ENCODE data around the gene XIRP2. TPM values are rescaled to one million over a fixed set of nuclear protein-coding genes. Genes with fewer than 3 reads are reported as not detected.

The XIRP2 gene
- total RNA-seq, 2 experiments from 2014 or later, result not detected

DNA sequence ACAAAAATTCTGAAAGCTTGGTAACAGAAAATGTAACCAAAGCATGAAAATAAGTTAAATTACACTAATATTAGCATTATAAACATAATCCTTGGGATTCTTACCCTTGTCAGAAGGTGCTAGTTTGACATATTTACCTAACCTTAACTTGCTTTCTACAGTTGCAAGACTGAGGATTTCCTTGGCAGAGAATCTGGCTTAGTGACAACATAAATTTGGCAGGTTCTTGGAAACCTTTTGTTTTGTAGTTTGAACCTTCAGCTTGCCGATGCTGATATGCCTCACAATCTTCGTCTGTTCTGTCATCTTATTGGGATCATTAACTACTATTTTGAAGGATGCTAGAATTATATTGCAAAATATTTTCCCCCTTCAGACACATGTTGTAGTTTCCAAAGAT is 3.4 kb downstream of the XIRP2 start:
- Mint-ChIP-seq H3K4me3 (no peak overlapping the region), H3K27ac (no peak overlapping the region), H3K36me3 (ENCODE audit: low read depth) (no peaks in the 10 kb centered on the region), H3K9me3 (no peaks in the 10 kb centered on the region), H3K4me1 (ENCODE audit: low read depth) (no peaks in the 10 kb centered on the region), H3K27me3 (no peaks in the 10 kb centered on the region)
- no peak for DNase-seq
- ATAC-seq, result no peak
- intact Hi-C loops (cut with micrococcal nuclease), result no loop called here
- CTCF ChIA-PET, result no interaction called here
- TF ChIP-seq, protein P1, sequence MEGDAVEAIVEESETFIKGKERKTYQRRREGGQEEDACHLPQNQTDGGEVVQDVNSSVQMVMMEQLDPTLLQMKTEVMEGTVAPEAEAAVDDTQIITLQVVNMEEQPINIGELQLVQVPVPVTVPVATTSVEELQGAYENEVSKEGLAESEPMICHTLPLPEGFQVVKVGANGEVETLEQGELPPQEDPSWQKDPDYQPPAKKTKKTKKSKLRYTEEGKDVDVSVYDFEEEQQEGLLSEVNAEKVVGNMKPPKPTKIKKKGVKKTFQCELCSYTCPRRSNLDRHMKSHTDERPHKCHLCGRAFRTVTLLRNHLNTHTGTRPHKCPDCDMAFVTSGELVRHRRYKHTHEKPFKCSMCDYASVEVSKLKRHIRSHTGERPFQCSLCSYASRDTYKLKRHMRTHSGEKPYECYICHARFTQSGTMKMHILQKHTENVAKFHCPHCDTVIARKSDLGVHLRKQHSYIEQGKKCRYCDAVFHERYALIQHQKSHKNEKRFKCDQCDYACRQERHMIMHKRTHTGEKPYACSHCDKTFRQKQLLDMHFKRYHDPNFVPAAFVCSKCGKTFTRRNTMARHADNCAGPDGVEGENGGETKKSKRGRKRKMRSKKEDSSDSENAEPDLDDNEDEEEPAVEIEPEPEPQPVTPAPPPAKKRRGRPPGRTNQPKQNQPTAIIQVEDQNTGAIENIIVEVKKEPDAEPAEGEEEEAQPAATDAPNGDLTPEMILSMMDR (IDR thresholded peaks at IDR 0.05), result no peak
- POLR2A ChIA-PET, result no interaction called here

DNA sequence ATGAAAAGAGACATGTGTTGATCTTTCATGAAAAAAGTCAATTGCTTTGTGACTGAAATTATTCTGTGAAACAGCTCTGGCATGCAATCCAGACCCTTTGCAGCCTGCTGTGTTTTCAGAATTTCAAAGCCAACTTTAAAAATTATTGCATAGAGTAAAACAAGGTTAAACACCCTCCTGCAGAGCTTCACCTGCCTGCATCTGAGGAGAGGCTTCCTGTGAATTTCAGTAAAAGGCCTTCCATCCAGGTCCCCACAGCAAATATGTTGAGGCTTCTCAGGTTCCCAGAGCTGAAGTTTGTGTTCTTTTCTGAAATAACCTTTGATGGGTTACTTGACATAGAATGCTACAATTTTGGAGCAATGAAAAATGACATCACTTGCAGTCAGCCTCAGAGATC is 4.1 kb downstream of the XIRP2 start:
- H3K27ac Mint-ChIP-seq, result no peak overlapping the region
- TF ChIP-seq, protein P1 (IDR thresholded peaks at IDR 0.05), result no peak
- no peak for ATAC-seq
- CTCF ChIA-PET, result no interaction called here
- H3K4me1 Mint-ChIP-seq (ENCODE audit: low read depth), result no peaks in the 10 kb centered on the region
- POLR2A ChIA-PET, result no interaction called here
- no peak for DNase-seq
- H3K9me3 Mint-ChIP-seq, result no peaks in the 10 kb centered on the region
- H3K36me3 Mint-ChIP-seq (ENCODE audit: low read depth), result no peaks in the 10 kb centered on the region
- H3K4me3 Mint-ChIP-seq, result no peak overlapping the region
- H3K27me3 Mint-ChIP-seq, result no peaks in the 10 kb centered on the region
- intact Hi-C loops (cut with micrococcal nuclease), result no loop called here

DNA sequence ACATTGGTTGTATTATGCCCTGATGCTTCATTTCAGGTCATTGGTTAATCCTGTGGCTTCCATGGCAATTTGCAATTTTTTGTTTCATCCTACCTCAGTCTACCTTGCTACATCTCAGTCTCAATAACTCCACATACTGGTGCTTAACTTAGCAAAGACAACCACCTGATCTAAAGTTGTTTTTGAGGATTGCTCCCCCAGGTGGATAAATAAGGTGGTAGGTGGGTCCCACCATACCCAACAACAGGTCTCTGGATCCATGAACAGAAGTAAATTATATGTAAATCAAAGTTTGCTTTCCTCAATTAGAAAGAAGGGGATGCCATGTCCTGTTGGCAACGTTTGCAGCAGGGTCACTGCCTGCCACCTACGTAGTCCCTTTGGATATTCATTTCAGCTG is 7.0 kb downstream of the XIRP2 start:
- H3K4me1 Mint-ChIP-seq (ENCODE audit: low read depth), result no peaks in the 10 kb centered on the region
- H3K27me3 Mint-ChIP-seq, result no peaks in the 10 kb centered on the region
- DNase-seq (no peak), ATAC-seq (no peak)
- TF ChIP-seq, protein P1 (IDR thresholded peaks at IDR 0.05), result no peak
- ChIA-PET CTCF (no interaction called here), POLR2A (no interaction called here)
- no peaks in the 10 kb centered on the region for H3K9me3 Mint-ChIP-seq
- H3K4me3 Mint-ChIP-seq, result no peak overlapping the region
- intact Hi-C loops (cut with micrococcal nuclease), result no loop called here
- no peaks in the 10 kb centered on the region for H3K36me3 Mint-ChIP-seq (ENCODE audit: low read depth)
- no peak overlapping the region for H3K27ac Mint-ChIP-seq

DNA sequence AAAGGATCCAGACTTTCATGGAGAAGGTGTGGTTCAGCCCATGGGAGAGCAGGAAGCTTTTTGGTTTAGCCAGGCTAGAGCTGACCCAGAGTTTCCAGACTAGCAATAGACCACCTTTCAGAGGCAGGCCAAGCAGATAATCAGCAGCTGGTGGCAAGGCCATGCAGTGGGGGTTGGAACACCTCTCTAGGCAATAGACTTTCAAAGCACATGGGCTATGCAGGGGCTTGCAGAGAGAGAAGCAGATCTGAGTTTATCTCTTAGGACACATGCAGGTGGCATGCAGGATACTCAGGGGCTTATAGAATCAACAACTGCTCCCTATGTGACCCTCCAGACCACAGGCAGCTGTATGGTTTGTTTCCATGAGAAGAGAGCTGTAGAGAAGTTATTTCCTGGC is 9.4 kb downstream of the XIRP2 start:
- intact Hi-C loops (cut with micrococcal nuclease), result no loop called here
- no peaks in the 10 kb centered on the region for H3K4me1 Mint-ChIP-seq (ENCODE audit: low read depth)
- no peaks in the 10 kb centered on the region for H3K27me3 Mint-ChIP-seq
- TF ChIP-seq, protein P1 (IDR thresholded peaks at IDR 0.05), result no peak
- no peak overlapping the region for H3K27ac Mint-ChIP-seq
- ATAC-seq (no peak), DNase-seq (no peak)
- H3K9me3 Mint-ChIP-seq, result no peaks in the 10 kb centered on the region
- CTCF ChIA-PET, result no interaction called here
- no peaks in the 10 kb centered on the region for H3K36me3 Mint-ChIP-seq (ENCODE audit: low read depth)
- POLR2A ChIA-PET, result no interaction called here
- no peak overlapping the region for H3K4me3 Mint-ChIP-seq

DNA sequence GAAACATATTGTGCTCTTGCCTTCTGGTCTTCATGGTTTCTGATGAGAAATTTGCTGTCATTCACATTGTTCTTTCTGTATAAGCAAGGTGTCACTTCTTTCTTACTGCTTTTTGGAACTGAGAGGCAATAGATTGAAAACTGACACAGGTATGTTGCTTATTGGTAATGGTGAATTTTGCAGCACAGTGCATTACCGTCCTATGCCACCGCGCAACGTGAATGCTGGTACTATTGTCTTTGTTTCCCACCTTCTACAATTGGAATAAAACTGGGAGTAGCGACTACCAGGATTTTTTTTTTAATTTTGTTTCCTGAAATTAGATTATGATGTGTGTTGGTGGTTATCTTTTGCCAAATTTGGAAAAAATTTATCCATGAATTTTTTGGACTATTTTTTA is 11.4 kb downstream of the XIRP2 start:
- ATAC-seq (no peak), DNase-seq (no peak)
- Mint-ChIP-seq H3K27me3 (no peaks in the 10 kb centered on the region), H3K27ac (no peak overlapping the region), H3K36me3 (ENCODE audit: low read depth) (no peaks in the 10 kb centered on the region), H3K4me3 (no peak overlapping the region), H3K9me3 (no peaks in the 10 kb centered on the region), H3K4me1 (ENCODE audit: low read depth) (no peaks in the 10 kb centered on the region)
- POLR2A ChIA-PET, result no interaction called here
- intact Hi-C loops (cut with micrococcal nuclease), result no loop called here
- TF ChIP-seq, protein P1 (IDR thresholded peaks at IDR 0.05), result no peak
- CTCF ChIA-PET, result no interaction called here

Data from activated CD8-positive, alpha-beta T cell treated with anti-CD3 and anti-CD28 coated beads for 36 hours (primary cell).